Stimulated activated CD4-positive, alpha-beta T cell treated with anti-CD3 and anti-CD28 coated beads, Interleukin-1b, Interleukin-23, amount 100 ng/mL, for 24 hours (primary cell): ENCODE data around the gene MBOAT7.
"Not testable (repeated sequence)": the region's sequence is repeated elsewhere in the genome, so short reads cannot be mapped to it uniquely, and the experiment has no call there.

Experiments used
- DNase-seq, 4 experiments: peaks; one replicate each; pipeline ENCODE4 v3.0.0-alpha.2; 2020; ENCODE audit warnings: low read depth in 4 of 4, low spot score in 1 of 4

MBOAT7 gene

DNA sequence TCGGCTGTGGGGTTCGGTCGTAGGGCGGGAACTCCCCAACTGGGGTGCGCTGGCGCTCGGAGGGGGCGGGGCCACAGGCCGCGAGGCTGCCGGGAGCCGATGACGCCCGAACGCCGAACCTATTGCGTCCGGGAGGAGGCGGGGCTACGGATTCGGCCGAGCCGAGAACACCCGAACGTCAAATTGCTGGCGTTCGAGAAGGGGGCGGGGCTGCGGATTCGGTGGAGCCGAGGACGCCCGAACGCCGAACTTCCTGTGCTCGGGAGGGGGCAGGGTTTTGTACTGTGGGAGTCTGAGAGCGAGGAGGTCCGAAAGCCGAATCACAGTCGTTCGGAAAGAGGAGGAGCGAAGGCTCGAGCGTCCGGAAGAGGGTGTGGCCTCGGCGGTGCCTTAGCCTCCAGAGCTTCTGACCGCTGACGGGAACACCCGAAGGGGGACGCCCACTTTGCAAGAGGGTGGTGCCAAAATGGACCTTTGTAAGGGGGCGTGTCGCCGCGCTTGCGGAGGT is 1.2 kb upstream of the MBOAT7 start:
- peak; percentile 99 to 100 (median 100) for DNase-seq

DNA sequence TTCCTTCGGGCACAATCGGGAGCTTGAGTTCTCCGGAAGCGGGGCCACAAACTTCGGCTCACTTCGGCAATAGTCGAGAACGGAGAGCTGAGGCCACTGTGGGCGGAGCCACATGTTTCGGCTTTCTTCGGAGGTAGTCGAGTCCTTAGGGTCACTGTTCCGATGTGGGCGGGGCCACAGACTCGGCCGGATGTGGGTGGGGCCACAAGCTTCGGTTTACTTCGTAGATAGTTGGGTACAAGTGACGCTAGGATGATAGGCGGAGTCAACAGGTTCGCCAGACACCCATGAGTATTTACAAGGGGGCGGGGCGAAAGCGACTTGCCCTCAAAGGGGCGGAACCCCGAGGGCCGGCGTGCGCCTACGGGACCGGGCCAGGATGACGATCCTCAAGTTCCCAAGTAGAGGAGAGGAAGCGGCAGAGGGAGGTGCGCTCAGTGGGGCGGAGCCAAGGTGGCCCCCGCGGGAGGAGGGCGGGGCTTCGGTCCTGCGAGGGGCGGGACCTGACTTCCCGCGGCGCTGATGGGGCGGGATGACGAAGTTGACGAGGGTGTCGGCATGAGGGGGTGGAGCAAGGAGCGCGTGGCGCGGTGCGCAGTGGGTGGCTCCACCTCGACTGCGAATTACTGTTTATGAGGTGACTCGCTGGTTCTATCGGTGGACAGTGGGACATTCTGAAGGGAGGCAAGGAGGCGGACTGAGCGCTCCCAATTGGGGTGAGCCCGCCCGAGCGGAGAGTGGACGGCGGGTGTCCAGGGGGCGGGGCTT is 539 bp upstream of the MBOAT7 start:
- DNase-seq: peak; percentile 99 to 100 (median 100)

DNA sequence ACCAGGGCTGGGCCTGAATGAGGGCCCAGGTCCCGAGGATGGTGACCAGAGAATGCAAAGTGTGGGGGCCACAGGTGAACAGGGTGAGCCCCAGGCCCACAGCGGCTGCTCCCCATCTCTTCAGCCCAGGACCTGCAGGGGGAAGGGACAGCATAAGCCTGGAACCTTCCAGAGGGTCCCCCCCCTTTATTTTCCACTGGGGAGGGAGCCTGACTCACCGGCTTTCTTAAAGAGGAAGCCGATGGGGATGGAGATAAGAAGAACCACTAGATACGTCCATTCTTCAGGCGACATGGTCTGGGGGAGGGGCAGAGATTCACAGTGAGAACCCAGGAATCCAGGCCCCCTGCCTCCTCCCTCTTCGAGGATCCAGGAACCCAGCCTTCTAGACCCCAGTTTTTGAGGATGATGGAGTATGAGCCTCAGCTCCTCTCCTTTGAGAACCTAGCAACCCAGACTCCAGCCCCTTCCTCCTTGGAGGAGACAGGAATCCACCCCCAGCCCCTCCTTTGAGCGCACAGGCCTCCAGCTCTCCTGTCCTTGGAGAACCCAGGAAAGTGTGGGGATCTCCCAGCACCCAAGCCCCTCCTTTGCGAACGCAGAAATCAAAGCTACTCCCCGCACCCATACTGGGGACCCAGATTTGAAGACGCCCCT is 1.0 kb downstream of the MBOAT7 start:
- peak in 1 of 4 experiments; percentile 47 for DNase-seq

DNA sequence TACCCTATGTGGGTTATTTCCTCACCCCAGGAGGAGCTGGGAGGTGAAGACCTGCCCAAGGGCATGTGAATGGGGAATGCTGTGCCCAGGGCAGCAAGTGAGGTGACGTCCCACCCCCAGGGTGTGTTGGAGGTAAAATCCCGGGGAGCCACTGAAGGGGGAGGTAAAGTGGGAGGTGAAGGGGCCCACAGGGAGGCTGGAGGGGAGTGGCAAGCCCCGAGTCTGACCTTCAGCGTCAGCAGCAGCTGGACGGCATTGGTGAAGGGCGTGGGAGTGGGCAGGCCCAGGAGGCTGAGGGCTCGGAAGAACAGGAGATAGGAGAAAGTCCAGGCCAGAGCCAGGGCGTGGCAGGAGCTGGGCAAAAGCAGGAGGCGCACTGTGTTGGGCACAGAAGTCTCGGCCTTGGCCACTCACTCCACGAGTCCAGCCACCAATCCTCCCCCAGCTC is 2.4 kb downstream of the MBOAT7 start:
- no peak for DNase-seq

DNA sequence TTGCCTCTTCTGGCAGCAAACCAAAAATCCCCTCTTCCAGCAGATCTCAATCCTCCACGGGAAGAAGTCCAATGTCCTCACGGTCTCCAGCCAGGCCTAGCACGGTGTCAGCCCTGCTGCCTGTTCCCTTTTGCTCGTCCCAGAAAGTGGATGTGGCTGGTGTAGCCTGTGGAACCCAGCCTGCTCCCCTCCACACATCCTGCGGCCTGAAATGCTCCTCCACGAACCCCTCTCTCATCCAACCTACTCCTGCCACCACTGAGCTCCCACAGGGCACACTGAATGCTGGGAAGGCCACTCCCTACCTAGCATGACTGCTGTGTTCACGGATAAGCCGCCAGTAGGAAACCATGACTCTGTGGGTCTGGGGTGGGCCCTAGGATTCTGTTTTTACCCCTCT is 3.0 kb downstream of the MBOAT7 start:
- no peak for DNase-seq

DNA sequence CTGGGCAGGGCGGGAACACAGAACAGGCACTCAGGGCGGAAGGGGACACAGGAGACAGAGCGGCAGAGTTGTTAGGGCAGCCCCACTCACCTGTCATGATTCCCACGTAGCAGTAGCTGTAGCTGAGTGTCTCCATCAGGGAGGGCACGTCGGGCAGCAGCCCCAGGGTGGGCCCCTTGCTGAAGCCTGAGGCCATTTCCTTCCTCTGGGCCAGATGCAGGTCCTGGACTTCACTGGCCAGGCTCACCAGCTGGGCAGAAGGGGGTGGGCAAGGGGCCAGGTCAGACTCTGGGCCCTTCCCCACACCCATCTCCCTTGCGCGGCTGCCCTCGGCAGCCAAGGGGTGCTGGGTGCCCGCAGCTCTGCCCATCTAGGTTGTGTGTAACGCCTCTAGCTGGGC is 5.9 kb downstream of the MBOAT7 start:
- DNase-seq: no peak

DNA sequence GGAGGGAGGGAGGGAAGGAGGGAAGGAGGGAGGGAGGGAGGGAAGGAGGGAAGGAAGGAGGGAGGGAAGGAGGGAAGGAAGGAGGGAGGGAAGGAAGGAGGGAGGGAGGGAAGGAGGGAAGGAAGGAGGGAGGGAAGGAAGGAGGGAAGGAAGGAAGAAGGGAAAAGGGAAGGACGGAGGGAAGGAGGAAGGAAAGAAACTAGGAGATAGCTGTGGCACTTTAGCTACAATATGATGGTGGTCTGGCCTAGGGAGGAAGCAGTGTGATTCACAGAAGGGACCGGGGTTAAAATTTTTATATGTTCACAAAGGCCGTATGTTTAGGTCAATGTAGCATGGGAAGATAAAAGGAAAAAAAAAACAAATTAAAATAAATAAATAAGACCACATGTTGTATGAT is 7.5 kb downstream of the MBOAT7 start:
- DNase-seq: not testable (repeated sequence)

DNA sequence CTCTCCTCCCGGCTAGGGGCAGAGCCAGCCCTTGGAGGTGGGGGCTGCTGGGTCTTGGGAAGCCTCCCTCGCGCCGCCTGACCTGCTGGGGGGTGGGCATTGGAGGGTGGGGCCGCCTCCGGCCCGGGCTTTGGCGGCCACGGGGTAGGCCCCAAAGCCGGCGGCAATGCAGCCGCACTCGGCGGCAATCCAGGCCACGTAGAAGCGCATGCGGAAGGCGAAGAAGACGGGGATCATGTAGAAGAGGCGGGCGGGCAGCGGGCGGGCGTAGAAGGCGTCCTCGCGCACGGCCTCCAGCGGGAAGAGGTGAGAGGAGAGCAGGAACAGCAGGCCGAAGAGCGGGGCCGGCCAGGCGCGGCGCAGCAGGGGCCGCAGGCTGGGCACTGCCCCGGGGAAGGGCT is 8.7 kb downstream of the MBOAT7 start:
- no peak for DNase-seq

DNA sequence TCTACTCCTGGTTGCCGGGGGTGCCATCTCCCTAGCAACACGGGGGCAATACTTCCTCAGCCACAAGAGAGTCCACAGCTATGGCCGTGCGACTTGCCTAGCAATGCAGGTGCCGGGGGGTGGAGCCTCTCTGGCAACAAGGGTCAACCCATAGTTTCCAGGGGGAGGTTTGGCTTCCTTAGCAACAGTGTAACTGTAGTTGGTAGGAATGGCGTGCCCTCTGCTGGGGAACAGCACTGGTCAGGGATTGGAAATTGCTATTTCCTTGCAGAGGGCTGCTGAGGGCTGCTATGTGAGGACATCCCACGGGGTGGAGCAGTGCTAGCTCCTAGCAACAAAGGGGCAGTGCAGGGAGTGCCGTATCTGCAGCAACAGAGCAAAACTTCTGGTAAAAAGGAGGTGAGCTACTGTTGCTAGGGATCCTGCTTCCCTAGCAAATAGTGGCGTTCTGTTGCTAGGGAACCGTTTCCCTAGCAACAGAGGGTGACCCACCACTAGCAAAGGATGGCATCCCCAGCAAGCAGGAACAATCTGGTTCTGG is 9.4 kb downstream of the MBOAT7 start:
- DNase-seq: no peak

DNA sequence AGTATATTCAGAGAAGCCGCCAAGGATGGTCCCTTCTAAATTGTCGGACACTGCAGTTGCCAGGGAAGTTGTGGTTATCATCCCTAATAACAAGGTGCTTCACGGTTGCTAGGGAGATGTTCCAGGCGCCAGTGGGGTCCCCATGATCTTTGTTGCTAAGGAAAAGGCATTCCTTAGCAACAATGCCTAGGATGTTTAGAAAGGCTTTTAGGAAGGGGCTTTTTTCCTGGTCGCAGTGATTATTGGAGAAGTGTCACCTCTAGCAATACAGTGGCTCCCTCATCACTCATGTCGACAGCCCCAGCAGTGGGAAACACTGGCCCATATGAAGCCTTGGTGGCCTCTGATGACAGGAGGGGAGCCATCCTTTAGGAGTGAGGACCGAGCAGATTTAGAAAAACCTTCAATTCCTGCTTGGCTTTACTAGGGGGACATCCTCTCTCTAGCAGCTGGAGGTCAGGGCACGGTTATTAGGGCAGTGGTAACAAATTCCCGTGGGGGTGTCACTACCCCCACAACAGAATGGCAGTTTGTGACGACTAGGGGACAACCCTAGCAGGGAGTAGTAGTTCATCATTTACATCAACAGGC is 10.0 kb downstream of the MBOAT7 start:
- DNase-seq: no peak

DNA sequence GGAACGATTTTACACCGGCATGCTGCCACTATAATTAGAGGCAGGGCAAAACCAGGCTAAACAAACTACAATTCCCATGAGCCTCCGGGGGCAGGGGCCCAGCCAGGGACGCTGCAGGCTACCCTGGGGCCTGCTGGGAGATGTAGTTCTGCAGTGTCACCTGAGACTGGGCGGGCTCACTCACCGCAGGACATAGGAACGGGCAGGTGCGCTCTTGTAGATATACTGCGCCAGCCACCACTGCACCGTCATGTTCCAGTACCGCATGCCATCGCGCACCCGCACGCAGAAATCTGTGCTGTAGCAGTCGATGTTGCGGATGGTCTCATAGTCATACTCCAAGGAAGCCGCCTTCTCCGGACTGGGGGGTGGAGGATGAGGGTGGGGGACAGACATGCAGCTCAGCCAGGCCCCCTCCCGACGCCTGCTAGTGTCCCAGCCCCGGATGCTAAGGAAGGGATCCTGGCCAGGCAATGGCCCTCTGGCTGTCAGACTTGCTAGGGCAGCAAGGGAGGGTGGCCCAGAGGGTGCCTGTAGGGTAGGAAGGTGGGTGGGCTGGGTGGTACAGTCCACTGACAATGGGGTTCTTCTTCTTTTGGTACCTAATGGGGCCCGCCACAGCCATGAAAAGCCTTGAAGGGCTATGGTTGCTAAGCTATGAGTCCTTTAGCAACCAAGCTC is 10.7 kb downstream of the MBOAT7 start:
- DNase-seq: peak in 1 of 4 experiments; percentile 39

DNA sequence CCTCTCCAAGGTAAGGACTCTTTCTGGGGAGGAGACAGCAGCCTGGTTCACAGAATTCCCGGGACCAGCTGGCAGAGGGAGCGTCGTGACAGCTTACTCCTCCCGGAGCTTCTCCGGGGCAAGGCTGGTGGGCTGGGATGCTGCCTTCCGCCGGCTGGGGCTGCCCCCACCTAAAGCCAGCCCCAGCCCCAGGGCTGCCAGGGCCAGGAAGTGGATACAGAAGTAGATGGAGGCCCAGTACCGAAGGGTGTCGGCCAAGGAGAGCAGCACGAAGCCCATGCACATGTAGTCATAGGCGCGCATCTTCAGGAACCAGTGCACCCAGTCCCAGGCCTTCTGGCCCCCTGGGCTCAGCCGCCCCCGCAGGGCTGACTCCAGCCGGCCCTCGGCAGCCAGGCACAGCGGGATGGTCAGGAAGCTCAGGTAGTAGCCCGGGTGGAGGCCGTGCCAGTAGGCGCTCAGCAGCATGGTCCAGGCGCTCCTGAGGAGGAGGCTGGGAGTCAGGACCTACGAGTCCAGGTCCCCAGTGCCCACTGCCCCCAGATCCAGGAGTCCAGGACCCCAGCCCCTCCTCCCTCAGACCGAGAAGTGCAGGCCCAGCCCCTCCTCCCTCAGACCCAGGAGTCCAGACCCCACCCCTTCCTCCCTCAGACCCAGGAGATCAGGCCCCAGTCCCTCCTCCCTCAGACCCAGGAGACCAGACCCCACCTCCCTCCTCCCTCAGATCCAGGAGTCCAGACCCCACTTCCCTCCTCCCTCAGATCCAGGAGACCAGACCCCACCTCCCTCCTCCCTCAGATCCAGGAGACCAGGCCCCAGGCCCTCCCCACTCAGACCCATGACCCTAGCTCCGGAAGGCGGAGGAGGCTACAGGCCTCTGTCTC is 15.2 kb downstream of the MBOAT7 start:
- no peak for DNase-seq

DNA sequence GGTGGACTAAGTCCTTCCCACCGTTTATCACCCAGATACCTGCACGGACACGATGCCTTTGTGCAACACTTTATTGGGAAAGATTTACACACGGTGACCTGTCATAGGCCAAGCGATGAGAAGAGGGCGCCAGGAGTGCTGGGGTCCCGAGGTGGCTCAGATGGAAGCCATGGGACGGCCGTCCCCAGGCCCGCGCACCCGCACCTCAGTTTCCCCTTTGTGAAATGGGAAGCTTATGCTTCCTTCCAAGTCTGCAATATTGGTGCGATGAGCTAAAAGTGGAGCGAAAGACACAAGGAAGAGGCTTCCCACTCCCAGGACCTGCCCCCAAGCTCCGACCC is 16.1 kb downstream of the MBOAT7 start:
- DNase-seq: no peak

DNA sequence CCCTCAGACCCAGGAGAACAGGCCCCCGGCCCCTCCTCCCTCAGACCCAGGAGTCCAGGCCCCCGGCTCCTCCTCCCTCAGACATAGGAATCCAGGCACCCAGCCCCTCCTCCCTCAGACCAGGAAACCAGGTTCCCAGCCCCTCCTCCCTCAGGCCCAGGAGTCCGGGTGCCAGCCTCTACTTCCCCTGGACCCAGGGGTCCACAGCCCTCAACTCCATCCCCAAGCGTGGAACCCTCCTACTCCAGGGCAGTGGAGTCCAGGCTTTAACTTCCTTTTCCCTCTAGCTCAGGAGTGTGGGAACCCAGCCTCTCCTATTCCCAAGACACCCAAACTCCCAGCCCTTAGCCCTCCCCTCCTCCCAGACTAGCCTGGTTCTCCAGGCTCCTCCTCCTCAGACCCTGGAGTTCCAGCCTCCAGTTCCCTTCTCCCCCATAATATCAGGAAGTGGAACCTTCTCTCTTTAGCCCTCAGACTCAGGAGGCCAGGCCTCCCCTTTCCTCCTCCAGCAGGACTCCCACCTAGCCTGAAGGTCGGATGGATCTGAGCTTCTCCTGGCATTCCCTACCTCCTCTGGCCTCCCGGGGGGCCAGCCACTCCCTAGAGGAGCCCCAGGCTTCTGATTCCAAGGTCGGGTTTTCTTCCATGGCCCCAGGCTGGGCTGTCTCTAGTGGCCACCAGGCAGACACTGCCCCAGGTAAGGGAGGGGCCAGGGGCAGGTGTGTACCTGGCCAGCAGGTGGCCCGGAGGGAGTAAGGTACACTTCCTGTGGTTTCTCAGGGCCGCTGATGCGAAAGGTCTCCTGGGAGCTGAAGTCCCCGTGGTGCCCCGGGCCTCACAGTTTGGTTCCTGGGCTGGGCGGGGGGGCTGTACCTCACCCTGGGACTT is 16.7 kb downstream of the MBOAT7 start, which contains the start of gene TMC4:
Gene TMC4 (minus strand): TSS at position 690 of the 888 bp plus-strand sequence. CDS start 43 bp downstream, at position 647.
- DNase-seq: no peak

DNA sequence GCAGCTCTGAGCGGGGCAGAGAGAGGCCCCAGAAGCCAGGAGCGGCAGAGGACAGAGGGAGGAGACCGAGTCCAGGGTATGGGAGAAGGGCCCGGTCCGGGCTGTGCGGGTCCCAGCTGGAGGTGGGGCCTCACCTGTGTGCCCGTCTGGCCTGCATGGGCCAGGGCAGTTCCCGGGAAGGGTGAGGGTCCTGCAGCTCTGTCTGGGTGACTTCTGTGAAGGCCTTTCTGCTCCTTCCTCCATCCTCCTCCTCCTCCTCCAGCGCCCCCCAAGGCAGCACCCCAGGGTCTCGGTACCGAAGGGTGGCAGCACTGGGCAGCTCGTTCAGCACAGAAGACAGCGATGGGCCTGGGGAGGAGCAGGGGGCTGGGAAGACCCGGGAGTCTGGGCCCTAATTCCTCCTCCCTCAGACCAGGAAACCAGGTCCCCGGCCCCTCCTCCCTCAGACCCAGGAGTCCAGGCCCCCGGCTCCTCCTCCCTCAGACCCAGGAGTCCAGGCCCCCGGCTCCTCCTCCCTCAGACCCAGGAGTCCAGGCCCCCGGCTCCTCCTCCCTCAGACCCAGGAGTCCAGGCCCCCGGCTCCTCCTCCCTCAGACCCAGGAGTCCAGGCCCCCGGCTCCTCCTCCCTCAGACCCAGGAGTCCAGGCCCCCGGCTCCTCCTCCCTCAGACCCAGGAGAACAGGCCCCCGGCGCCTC is 17.5 kb downstream of the MBOAT7 start:
- not testable (repeated sequence) for DNase-seq

DNA sequence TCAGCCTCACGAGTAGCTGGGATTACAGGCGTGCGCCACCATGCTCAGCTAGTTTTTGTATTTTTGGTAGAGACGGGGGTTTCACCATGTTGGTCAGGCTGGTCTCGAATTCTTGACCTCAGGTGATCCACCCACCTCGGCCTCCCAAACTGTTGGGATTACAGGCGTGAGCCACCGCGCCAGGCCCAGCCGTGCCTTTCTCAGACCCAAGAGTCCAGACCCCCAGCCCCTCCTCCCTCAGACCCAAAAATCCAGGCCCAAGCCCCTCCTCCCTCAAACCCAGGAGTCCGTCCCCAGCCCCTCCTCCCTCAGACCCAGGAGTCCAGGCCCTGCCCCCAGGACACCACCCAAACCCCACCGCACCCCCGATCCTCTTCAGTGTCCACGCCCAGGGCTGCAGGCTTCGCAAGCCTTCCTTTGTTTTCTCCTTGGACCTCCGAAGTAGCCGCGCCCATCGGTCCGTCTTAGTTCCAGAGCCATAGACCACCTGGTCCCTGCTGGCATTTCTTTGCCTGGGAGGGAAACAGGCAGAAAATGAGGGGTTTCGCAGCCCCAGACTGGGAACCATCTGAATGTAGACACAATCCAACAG is 20.1 kb downstream of the MBOAT7 start:
- no peak for DNase-seq

DNA sequence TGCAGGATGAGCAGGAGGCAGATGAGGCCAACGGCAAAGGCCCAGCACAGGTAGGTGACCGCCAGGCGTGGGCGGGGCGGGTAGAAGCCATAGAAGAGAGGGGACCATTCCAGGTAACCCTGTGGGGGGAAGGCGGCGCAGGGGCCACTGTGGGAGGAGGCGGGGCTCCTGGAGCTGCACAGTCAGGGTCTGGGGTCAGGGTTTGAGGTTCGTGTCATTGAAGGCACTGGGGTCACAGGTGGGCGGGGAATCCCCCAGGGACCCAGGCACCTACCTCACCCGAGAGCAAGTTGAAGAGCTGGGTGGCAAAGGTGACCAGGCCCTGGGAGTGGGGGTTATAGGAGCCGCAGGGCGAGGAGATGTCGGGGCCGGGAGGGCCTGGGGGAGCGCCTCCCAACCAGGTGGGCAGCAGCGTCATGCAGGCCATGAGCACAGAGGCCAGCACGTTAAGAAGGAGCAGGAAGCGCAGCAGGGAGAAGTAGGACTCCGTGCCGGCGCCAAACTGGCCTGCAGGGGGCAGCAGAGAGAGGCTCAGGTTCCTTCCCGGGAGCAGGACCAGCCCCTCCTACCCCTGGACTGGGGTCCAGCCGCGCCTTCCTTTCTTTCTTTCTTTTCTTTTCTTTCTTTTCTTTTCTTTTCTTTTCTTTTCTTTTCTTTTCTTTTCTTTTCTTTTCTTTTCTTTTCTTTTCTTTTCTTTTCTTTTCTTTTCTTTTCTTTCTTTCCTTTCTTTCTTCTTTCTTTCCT is 21.0 kb downstream of the MBOAT7 start:
- peak; percentile 83 to 95 (median 90) for DNase-seq
